ENCODE measurements around the gene FILIP1.

DNA sequence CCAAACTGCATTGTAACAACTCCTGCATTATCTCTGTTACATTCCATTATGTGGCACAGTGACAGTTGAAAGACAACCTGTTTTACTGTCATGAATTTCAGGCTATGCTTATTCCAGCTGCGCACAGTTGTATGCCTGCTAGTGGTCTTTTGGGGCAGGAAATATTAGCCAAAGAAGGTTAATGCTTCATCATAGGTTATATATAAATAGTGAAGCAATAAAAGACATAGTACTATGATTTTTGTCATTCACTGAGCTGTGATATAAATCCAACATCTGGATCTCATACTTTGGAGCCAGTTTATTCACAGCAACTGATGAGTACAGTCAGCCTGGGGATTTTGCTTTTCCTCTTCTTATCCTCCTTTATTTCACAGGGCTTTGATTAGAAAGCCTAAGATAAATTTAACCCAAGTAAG is 55.6 kb downstream of the FILIP1 start:
- TF ChIP-seq, protein P1, sequence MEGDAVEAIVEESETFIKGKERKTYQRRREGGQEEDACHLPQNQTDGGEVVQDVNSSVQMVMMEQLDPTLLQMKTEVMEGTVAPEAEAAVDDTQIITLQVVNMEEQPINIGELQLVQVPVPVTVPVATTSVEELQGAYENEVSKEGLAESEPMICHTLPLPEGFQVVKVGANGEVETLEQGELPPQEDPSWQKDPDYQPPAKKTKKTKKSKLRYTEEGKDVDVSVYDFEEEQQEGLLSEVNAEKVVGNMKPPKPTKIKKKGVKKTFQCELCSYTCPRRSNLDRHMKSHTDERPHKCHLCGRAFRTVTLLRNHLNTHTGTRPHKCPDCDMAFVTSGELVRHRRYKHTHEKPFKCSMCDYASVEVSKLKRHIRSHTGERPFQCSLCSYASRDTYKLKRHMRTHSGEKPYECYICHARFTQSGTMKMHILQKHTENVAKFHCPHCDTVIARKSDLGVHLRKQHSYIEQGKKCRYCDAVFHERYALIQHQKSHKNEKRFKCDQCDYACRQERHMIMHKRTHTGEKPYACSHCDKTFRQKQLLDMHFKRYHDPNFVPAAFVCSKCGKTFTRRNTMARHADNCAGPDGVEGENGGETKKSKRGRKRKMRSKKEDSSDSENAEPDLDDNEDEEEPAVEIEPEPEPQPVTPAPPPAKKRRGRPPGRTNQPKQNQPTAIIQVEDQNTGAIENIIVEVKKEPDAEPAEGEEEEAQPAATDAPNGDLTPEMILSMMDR (IDR thresholded peaks at IDR 0.05; ENCODE audit: control extremely low read depth in 1 of 3, insufficient read depth in 1 of 3, low read depth in 1 of 3, low read length in 3 of 3) = no peak
- no peak for TF ChIP-seq SP4 (IDR thresholded peaks at IDR 0.05; ENCODE audit: low read length)

Measured in H1 (cell line).